Hematopoietic multipotent progenitor cell treated with erythropoietin and hydrocortisone succinate and interleukin-3 and kit ligand, for 4 days (in vitro differentiated cells): ENCODE measurements around the gene CNOT6.
A peak's percentile ranks its signal among the peaks of the same experiment; 100 is the strongest.
"Not testable (repeated sequence)": the region's sequence is repeated elsewhere in the genome, so short reads cannot be mapped to it uniquely, and the experiment has no call there.

Experiments used
- DNase-seq: peaks from one replicate; pipeline ENCODE4 v3.0.0-alpha.2; 2015

Gene CNOT6

DNA sequence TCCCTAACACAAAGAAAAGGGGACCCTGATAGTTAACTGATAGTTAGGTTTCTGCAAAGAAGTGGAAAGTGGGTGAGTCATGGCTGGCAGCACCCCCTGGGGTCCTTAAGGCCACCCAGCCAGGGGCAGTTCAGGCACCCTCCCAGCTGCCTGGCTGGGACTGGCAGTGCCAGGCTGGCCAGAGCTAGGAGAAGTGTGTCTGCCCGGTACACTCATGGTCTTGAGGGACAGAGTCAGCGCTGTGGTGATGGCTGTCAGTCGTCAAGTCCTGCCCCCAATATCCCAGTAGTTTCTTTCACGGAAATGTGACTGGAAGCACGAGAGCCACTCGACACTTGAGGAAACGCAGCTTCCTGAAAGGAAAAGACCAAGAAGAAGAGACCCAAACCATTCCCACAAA lies 22.3 kb upstream of the CNOT6 start:
- no peak for DNase-seq

DNA sequence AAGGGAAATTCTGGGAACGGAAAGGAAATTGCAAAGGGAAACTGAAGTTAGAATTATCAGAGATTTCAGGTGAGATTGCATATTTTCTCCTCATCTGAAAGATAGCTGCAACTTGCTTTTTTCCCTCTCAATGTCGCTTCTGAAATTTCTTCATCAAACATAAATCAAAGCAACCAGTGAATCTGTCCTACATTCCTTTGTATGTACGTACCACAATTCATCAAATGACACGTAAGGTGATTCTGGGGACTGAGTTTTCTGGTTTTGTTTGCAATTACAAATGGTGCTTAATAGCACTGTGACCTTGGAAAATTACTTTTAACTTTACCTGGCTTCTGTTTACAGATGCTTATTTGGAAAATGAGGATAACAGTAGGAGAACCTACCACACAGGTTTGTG lies 21.9 kb upstream of the CNOT6 start:
- no peak for DNase-seq

- DNase-seq: not testable (repeated sequence)
These were observed 20.8 kb upstream of the CNOT6 start for GRCh38 chr5:180473386-180473785.

GRCh38 chr5:180474569-180474968 lies 19.6 kb upstream of the CNOT6 start:
- DNase-seq: no peak

GRCh38 chr5:180475969-180476524 lies 18.1 kb upstream of the CNOT6 start:
- DNase-seq: not testable (repeated sequence)

DNA sequence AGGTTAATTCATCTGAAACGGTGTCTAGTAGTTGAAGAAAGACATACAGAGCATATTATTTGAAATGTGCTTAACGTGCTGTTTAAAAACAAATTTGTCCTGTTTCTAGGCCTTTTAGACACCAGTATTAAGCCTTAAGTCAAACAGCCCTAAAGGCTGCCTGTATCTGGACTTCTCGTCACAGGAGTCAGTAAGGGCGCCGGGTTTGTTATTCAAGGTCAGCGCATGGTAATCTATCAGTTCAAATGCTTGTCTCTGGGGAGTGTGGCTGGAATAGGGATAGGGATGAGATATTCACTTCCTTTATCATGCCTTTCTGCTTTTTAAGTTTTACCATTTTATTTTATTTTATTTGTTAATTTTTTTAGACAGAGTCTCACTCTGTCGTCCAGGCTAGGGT lies 9.4 kb upstream of the CNOT6 start:
- no peak for DNase-seq

DNA sequence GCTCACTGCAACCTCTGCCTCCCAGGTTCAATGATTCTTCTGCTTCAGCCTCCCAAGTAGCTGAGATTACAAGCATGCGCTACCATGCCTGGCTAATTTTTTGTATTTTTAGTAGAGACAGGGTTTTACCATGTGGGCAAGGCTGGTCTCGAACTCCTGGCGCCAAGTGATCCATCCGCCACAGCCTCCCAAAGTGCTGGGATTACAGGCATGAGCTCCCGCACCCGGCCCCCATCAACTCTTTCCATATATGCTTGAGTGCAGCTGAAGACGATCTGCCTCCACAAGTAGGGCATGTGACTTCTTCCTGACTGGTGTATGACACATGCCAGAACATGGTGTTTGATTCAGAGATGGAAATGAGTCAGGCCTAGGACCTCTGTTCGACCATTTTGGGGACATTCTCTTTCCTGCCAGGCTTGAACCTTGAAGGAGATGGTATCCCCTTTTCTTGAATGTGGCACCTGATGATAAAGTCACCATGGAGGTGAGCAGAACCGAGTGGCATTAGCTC lies 7.5 kb upstream of the CNOT6 start:
- DNase-seq: no peak

- DNase-seq: no peak
These were observed 6.6 kb upstream of the CNOT6 start for GRCh38 chr5:180487556-180487955.

- DNase-seq: peak; percentile 59
These were observed 2.7 kb upstream of the CNOT6 start for GRCh38 chr5:180491496-180491895.

DNA sequence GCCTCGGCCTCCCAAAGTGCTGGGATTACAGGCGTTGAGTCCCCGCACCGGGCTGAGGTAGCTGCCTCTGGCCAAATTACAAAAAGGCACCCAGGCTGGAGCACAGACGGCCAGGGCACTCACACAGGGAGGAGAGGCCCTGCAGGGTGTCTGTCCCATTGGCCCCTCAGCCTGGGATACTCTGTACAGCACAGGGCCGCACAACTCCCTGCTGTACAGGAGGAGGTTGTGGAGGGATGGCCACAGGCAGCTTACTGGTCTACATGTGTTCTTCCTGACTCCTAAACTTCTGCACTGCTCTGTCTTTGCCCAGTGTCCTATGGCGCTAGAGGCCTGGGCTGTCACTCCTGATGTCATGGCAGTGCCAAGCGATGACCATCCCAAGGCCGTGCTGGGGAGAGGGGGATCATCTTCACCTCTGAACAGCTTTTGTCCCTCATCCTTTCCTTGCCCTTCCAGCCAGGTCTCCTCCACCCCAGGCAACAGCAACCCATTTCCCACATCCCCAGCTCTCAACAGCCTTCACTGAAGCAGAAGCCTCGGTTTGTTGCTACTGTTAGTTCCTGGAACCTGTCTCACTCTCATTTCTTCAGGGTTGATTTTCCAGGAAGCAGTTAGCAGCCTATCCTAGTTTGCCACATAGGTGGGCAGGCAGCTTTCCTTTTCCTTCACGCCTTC lies 1.8 kb upstream of the CNOT6 start:
- DNase-seq: no peak

- DNase-seq: peak; percentile 61
These were observed 467 bp downstream of the CNOT6 start for GRCh38 chr5:180494510-180495181.

DNA sequence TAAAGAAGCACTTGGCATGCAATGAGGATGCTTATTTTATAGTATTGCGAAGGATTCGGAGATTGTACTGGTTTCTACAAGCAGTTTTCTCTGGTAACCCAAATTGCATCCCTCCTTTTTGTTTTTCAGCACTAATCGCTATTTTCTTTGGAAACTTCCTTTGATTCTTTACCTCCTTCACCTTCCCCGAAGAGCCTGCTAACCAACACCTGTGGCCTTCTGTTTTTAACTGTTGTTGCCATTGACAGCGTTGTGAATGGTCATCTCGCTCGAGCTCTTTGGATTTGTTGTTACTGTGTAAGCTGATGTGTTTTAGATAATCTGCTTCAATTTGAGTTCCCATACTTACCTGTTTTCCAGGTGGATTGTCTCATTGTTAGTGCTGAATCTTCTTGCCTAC lies 1.1 kb downstream of the CNOT6 start:
- DNase-seq: no peak

DNA sequence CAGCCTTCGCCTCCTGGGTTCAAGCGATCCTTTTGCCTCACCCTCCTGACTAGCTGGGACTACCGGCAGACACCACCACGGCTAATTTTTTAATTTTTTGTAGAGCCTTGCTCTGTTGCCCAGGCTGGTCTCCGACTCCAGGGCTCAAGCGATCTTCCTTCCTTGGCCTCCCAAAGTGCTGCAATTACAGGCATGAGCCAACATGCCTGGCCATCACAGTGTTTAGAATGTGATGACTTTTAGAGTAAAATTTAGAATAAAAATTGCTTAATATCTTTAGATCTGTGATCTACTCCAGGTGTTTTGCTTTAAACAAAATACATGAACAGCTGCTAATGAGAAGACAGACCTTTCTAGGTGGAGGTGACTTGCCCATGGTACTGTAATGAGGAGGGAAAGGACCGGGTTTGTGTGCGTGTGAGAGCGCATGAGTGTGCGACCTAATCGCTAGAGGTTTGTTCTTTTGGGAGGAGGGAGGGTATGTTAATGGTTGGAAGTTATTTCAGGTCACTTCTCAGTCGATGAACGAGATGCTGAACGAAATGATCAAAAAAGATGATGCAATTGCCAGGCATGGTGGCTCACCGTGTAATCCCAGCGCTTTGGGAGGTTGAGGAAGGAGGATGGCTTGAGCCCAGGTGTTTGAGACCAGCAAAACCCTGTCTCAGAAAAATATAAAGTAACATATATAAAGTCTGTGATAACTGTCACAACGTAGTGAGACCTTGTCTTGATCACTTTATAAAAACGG lies 2.0 kb downstream of the CNOT6 start:
- DNase-seq: no peak

GRCh38 chr5:180496806-180497205 lies 2.6 kb downstream of the CNOT6 start:
- DNase-seq: not testable (repeated sequence)

GRCh38 chr5:180497865-180498264 lies 3.7 kb downstream of the CNOT6 start:
- not testable (repeated sequence) for DNase-seq

GRCh38 chr5:180498378-180498777 lies 4.2 kb downstream of the CNOT6 start:
- DNase-seq: peak; percentile 27

GRCh38 chr5:180499684-180500083 lies 5.5 kb downstream of the CNOT6 start:
- peak; percentile 37 for DNase-seq

GRCh38 chr5:180500300-180500699 lies 6.1 kb downstream of the CNOT6 start:
- not testable (repeated sequence) for DNase-seq

GRCh38 chr5:180507661-180508060 lies 13.5 kb downstream of the CNOT6 start:
- DNase-seq: no peak

- no peak for DNase-seq
These were observed 21.1 kb downstream of the CNOT6 start for GRCh38 chr5:180515294-180515693.

- not testable (repeated sequence) for DNase-seq
These were observed 21.8 kb downstream of the CNOT6 start for GRCh38 chr5:180515974-180516373.

DNA sequence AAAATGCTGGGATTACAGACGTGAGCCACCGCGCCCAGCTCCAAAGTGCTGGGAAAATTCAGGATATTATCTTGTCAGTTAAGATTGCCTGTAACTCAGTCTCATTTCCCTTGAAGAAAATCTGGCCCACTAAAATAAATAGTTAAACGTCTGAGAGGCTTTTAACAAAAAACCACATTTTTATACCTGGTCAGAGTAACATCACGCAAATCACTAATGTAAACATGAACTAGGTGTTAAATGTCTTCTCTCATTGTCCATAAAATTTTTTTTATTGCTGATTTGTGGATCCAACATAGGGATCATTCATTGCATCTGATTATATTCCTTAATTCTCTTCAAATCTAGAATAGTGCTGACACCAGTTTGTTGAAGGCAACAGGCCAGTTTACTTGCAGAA lies 22.3 kb downstream of the CNOT6 start:
- DNase-seq: no peak

DNA sequence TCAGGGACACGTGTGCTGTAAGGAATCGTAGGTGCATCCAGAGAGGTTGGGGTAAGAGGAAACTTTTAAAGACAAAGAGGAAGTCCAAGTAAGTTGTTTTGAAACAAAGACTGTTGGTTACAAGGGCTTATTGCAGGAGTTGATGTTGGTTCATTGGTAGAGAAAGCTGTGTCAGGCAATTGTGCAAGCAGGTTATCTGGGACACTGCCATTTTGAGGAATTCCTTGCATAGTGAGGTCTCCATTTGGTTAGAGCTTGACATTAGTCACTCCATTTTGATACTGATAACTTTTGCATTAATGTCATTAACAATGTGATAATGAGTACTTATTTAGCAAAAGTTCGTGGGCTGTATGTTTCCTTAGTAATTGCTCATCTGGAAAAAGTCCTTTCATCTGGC lies 24.9 kb downstream of the CNOT6 start:
- peak; percentile 76 for DNase-seq
